Nephron (organoid): ENCODE measurements around the gene CCK.

ENCODE experiments used
- H3K27ac Mint-ChIP-seq, 3 experiments: 2 replicates each; pipeline ENCODE4 v1.8.0; 2020; ENCODE audit warnings: mixed read lengths in 3 of 3, mild to moderate bottlenecking in 2 of 3, moderate library complexity in 1 of 3
- H3K27me3 Mint-ChIP-seq: 2 replicates; pipeline ENCODE4 v1.8.0; 2021; ENCODE audit warnings: low read depth, mild to moderate bottlenecking, moderate library complexity, mixed read lengths
- H3K36me3 Mint-ChIP-seq: 2 replicates; pipeline ENCODE4 v1.8.0; 2020; ENCODE audit warnings: low read depth, mixed read lengths
- H3K4me1 Mint-ChIP-seq: 2 replicates; pipeline ENCODE4 v1.8.0; 2020; ENCODE audit warnings: mixed read lengths
- H3K4me3 Mint-ChIP-seq, 3 experiments: 2 replicates each; pipeline ENCODE4 v1.8.0; 2020; ENCODE audit warnings: mild to moderate bottlenecking in 3 of 3, mixed read lengths in 3 of 3, moderate library complexity in 2 of 3
- H3K9me3 Mint-ChIP-seq: 2 replicates; pipeline ENCODE4 v1.8.0; 2020; ENCODE audit warnings: mixed read lengths
- CTCF ChIP-seq, 3 experiments: fragments of 200-600 bp; sonication (generic); IDR thresholded peaks; one replicate each; pipeline ENCODE4 v1.5.0; 2021; ENCODE audit warnings: antibody characterized with exemption in 3 of 3; ENCODE audit not compliant: unreplicated experiment in 3 of 3

Gene CCK

GRCh38 chr3:42222942-42223693 is 42.9 kb downstream of the CCK start:
- Mint-ChIP-seq H3K36me3 (peaks cover 39% of the 10 kb centered on the region), H3K4me3 (no peak overlapping the region), H3K9me3 (no peaks in the 10 kb centered on the region), H3K27ac (no peak overlapping the region), H3K4me1 (peaks cover 5% of the 10 kb centered on the region), H3K27me3 (no peaks in the 10 kb centered on the region)
- no peak for TF ChIP-seq CTCF (IDR thresholded peaks at IDR 0.05; ENCODE audit: unreplicated experiment in 3 of 3)

- TF ChIP-seq CTCF (IDR thresholded peaks at IDR 0.05; ENCODE audit: unreplicated experiment in 3 of 3) = no peak
- Mint-ChIP-seq H3K27me3 (no peaks in the 10 kb centered on the region), H3K4me1 (peaks cover 5% of the 10 kb centered on the region), H3K4me3 (no peak overlapping the region), H3K36me3 (peaks cover 43% of the 10 kb centered on the region), H3K27ac (no peak overlapping the region), H3K9me3 (no peaks in the 10 kb centered on the region)
Observed at GRCh38 chr3:42220436-42221121, 45.4 kb downstream of the CCK start.

- Mint-ChIP-seq H3K4me3 (no peak overlapping the region), H3K27me3 (no peaks in the 10 kb centered on the region), H3K9me3 (no peaks in the 10 kb centered on the region), H3K36me3 (peaks cover 29% of the 10 kb centered on the region), H3K27ac (no peak overlapping the region), H3K4me1 (no peaks in the 10 kb centered on the region)
- no peak for TF ChIP-seq CTCF (IDR thresholded peaks at IDR 0.05; ENCODE audit: unreplicated experiment in 3 of 3)
Observed at GRCh38 chr3:42216931-42217333, 49.1 kb downstream of the CCK start.

GRCh38 chr3:42216302-42216701 is 49.7 kb downstream of the CCK start:
- H3K27me3 Mint-ChIP-seq = no peaks in the 10 kb centered on the region
- H3K36me3 Mint-ChIP-seq = peaks cover 34% of the 10 kb centered on the region
- no peaks in the 10 kb centered on the region for H3K9me3 Mint-ChIP-seq
- H3K27ac Mint-ChIP-seq = no peak overlapping the region
- H3K4me3 Mint-ChIP-seq = no peak overlapping the region
- TF ChIP-seq CTCF (IDR thresholded peaks at IDR 0.05; ENCODE audit: unreplicated experiment in 3 of 3) = no peak
- H3K4me1 Mint-ChIP-seq = no peaks in the 10 kb centered on the region

GRCh38 chr3:42214565-42215283 is 51.3 kb downstream of the CCK start:
- H3K4me3 Mint-ChIP-seq = no peak overlapping the region
- no peaks in the 10 kb centered on the region for H3K9me3 Mint-ChIP-seq
- H3K36me3 Mint-ChIP-seq = peaks cover 43% of the 10 kb centered on the region
- H3K27ac Mint-ChIP-seq = no peak overlapping the region
- H3K27me3 Mint-ChIP-seq = no peaks in the 10 kb centered on the region
- no peak for TF ChIP-seq CTCF (IDR thresholded peaks at IDR 0.05; ENCODE audit: unreplicated experiment in 3 of 3)
- no peaks in the 10 kb centered on the region for H3K4me1 Mint-ChIP-seq
